Hematopoietic multipotent progenitor cell treated with erythropoietin and hydrocortisone succinate and interleukin-3 and kit ligand, for 15 days (in vitro differentiated cells): ENCODE data around the gene BBLN.
"Not testable (repeated sequence)": the region's sequence is repeated elsewhere in the genome, so short reads cannot be mapped to it uniquely, and the experiment has no call there.

Source experiments
- DNase-seq: peaks from one replicate; pipeline ENCODE4 v3.0.0-alpha.2; 2015; ENCODE audit warnings: low spot score

BBLN gene

GRCh38 chr9:128124873-128125579, 35.0 kb upstream of the BBLN start:
- DNase-seq = peak; percentile 61

DNA sequence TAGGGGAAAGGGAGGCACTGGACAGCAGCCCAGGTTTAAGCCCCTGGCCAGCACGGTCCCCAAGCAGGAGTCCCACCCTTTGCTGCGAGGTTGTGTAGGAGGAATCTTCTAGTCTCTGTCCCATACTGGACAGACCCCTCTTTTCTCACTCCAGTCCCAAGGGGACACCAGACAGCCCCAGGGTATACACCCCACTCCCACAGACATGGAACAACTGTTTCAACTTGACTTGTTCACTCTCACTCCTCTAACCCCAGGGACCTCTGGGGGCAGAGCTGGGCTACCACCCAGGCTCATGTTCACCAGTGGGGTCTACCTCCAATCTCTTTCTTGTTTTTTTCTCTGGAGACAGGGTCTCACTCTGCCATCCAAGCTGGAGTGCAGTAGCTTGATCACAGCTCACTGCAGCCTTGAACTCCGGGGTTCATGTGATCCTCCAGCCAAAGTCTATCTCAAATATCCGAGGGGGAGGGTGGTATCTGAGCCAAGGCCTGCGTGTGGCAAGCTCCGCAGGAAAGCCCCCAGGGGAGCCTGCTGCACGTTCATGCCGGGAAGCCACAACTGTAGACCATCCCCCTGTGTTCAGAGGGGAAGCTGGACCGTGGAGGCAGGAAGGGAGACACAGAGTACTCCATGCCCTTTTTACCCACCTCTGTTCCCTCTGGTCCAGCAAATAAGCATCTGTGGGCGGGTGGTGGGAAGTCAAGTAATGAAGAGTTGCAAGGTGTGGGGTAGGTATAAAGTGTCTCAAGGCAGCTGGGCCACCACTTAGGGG, 34.3 kb upstream of the BBLN start:
- no peak for DNase-seq

DNA sequence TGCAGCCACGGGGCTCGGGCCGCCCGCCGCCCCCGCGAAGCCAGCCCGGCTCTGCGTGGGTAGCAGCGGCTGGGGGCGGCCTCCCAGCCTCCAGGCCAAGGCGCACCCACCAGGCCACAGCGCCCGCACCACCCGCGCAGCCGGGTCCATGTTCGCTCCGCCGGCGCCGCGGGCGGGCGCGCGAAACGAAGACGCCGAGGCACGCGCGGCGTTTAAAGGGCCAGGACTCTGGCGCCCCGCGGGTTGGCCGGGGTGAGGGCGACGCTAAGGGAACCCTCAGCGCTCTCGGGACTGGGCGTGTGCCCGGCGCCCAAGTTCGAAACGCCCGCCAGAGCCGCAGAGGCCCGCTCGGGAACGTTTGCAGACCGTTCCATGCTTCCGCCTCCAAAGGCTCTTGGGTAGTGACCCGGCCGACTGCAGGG, 32.5 kb upstream of the BBLN start, which contains the start of gene PTGES2:
PTGES2 (minus strand) TSS at position 162 of the 422 bp plus-strand sequence; CDS start at position 150, 12 bp downstream.
- peak; percentile 88 for DNase-seq

- DNase-seq = peak; percentile 88
Measured at GRCh38 chr9:128127990-128128835, 31.9 kb upstream of the BBLN start.

DNA sequence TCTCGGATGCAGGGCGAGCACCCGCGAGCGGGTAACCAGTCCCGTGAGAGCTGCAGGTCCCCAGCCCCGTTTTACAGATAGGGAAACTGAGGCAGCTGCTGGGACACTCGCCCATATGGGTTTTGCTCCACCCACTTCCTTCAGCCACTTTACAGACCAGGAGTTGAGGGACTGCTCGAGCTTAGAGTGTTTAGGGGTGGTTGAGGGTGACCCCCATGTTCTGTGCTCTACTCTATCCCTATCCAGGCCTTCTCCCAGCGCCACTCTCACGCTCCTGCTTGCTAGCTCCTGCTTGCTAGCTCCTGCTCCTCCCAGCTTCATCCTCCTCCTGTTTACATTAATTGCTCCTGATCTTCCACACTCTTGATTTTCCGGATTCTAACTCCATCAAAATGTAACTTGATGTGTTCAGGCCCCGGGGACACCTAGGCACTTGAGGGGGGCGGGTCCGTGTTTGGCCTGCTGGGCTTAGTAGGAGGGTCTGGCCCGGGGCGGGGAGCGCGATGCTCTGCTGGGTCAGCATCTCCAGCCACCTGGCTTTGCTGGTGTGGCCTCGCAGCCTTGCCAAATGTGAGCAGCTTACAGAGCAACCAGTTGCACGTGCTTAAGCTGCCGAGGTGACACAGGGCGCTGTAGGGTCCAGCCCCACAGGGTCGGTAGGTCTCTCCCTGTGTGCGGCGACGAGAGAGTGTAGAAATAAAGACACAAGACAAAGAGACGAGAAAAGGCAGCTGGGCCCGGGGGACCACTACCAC, 31.1 kb upstream of the BBLN start:
- DNase-seq = no peak

GRCh38 chr9:128129976-128130590, 30.0 kb upstream of the BBLN start:
- DNase-seq = not testable (repeated sequence)

DNA sequence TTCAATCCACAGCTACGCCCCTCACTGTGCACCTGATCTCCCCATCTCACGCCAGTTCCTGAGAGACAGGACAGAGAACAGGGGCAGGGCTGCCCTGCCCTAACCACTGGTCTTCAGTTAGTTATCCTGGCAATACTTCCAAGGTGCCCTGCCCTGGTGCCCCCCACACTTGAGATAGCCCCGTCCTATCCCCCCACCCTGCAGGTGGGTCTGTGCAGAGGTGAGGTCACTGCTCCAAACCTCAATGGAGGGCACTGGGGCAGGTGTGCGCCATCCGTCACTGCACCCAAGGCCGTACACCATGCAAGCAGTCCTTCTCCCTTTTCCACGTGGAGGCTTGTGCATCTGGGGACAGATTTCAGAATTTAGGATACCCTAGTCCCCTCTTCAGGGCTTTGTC, 29.4 kb upstream of the BBLN start:
- DNase-seq = not testable (repeated sequence)

DNA sequence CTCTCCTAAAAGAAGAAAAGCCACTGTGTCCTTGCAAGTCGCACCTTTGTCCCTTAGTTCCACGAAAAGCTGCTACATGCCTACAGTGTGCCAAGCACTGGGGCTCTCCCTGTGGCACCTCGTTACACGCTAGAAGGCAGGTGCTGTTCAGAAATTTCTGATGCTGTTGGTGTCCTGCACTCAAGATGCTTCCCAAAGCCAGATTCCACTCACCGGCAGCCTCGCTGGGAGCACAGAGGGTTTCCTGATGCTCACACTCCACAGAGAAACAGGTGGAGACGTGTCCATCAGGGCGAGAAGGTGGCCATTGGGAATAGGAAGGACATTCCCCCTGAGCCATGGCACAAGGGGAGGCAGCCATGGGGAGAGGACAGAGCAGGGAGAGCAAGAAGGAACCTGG, 28.7 kb upstream of the BBLN start:
- not testable (repeated sequence) for DNase-seq

DNA sequence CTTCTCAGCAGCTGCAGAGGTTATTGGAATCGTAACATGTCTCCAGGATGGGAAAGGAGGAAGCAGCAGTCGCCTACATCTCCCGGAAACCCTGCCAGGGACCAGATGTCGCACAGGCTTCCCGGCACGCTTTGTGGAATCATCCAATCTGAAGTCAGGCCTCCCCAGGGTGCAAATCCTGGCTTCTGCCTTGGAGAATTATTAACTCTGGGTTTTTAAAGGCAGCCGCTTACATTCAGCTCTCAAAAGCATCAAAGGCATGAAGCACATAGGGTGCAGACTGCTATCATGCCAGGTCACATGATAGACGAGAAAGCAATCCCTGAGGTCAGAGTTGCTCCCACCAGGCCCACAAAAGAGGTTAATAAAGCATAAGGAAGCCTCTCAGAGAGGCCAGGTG, 27.9 kb upstream of the BBLN start:
- DNase-seq = not testable (repeated sequence)

DNA sequence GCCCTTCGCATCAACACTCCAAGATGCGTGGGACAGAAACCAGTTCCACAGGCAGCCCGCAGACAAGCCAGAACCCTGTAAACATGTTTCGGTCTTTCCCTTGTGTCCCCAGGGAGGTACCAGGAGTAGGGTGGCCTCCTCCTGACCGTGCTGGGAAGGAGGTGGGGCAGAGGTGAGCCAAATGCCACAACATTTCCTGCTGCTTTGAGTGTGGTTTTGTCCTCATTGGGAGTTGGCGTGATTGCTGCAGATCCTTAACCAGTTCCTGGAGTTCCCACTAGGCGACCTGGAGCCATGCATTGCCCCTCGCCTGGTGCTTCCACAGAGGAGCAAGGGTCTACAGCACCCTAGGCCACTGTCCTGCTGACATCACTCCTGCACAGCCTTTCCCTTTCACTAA, 24.5 kb upstream of the BBLN start:
- not testable (repeated sequence) for DNase-seq

GRCh38 chr9:128136816-128137793, 23.0 kb upstream of the BBLN start:
- DNase-seq = no peak

DNA sequence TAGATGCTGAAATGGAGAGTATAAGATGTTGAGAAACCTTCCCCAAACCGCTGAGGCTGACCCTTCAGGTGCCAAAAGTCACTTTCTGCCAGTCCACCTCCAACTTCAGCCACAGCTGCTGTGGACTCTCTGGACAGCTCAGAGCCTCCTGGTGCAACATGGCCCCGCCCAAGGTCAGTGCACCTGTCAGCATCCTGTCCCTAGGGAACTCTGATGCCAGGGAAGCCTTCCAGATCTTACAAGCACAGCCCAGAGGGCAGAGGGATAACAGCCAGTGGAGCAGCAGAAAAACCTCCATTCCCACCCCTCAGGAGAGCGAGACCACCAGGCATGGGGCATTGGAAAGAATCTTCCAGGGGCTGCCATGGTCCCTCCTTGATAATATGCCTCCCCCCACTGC, 22.1 kb upstream of the BBLN start:
- DNase-seq = no peak

- DNase-seq = no peak
Measured at GRCh38 chr9:128139621-128140020, 20.4 kb upstream of the BBLN start.

DNA sequence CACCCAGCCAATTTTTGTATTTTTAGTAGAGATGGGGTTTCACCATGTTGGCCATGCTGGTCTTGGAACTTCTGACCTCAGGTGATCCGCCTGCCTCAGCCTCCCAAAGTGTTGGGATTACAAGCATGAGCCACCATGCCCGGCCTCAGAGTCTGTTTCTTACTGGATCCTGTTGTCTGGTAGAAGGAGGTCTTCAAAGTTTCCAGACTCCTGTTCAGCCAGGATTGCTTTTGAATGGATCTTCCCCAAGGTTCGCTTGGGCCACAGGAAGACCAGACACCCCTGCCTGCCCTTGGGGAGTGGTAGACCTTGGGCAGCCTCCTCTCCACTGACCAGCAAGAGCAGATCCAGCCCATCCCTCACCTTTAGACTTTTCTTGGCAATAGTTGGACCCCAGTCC, 18.5 kb upstream of the BBLN start:
- DNase-seq = no peak

DNA sequence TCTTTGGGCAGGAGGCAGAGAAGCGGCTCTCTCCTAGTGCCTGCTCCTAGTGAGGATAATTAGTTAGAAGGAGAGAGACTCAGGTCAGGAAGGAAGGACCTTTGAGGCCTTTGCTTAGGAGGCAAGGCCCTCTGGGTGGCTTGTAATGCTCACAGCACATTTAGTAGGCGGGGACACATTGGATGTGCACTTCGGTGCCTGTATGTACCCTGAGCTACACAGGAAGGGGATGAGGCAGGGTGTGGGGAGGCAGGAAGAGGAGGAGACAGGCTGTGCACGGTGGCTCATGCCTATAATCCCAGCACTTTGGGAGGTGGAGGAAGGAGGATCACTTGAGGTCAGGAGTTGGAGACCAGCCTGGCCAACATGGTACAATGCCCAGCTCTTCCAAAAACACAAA, 18.0 kb upstream of the BBLN start:
- no peak for DNase-seq

DNA sequence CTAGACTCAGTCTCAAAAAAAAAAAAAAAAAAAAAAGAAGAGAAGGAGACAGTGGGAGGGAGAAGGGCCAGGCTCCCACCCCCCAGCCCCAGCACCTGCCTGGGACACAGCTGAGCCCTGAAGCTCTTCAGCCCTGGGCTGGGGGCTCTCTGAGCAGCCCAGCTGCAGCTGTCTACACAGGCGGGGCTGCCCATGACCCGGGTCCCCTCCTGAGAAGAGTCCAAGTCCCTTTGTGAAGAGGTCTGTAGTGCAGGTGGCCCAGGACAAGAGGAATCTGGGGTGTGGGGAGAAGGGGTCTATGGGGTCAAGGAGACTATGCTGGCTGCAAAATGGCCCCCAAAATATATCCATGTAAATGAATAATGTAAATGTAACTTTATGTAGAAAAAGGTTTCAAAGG, 17.5 kb upstream of the BBLN start:
- no peak for DNase-seq

DNA sequence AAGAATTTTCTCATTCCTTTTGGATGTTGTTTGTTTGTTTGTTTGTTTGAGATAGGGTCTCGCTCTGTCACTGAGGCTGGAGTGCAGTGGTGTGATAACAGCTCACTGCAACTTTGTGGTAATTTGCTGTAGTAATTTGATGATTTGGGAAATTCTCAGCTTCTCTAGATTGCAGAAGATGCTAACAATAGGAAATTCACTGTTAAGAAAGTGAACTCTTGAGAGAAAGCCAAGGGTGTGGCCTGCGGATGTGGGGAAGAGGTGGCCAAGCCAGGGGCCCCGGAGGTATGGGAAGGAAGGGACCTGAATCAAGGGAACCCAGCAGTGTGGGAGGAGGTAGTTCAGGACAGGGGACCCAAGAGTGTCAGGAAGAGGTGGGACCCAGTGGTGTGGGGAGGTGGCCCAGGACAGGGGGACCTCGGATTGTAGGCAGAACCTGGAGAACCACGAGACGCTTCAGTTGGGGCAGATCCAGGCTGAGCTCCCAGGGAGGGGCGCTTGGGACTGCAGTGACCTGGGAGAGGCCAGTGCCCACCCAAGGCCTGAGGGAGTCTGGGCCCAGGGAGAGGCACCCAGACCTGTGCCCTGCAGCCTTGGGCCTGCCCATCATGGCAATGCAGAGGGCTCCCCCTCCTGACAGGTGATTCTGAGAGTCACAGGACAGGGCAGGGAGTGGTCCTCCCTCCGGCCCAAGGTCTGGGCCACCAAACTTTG, 16.4 kb upstream of the BBLN start:
- DNase-seq = no peak

DNA sequence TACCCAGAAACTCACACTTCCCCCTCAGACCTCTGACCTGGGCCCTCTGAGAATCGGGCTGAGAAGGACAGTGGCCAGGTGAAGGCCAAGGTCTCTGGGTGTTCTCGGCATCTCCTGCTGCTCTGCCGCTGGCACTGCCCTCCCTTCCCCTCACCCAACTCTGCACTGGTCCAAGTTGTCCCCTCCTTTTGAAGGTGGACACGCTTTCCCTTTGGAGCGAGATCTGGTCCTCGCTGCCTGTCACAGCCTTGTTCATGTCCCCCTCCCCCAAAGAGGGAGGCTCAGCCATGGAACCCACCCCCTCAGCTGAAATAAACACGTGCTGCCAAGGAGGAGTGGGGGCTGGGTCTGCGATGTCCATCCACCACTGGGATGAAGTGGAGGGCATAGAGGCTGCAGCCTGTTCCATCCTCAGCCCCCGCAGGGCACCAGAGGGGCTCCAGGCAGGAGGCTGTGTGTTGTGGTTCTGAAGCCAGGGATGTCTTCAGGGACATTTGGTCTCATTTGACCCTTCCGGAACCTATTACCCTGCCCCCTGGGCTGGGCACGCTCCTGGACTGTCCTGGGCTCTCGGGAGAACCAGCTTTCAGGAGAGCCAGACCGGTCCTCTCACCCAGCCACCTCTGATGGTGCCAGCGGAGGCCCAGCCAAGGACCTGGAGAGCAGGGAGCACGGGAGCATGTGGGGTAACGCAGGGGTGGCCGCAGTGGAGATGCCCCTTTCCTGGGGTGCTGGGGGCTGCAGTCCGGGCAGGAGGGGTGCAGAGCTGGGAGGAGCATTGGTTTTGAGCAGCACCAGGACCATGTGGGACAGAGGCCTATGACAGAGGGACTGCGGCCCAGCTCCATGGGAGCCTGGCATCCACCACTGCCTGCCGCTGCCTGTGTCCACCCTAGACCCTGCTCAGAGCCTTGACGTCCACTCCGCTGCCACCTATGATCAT, 15.6 kb upstream of the BBLN start:
- no peak for DNase-seq
